ENCODE data around the gene GDF2.

GDF2 gene

DNA sequence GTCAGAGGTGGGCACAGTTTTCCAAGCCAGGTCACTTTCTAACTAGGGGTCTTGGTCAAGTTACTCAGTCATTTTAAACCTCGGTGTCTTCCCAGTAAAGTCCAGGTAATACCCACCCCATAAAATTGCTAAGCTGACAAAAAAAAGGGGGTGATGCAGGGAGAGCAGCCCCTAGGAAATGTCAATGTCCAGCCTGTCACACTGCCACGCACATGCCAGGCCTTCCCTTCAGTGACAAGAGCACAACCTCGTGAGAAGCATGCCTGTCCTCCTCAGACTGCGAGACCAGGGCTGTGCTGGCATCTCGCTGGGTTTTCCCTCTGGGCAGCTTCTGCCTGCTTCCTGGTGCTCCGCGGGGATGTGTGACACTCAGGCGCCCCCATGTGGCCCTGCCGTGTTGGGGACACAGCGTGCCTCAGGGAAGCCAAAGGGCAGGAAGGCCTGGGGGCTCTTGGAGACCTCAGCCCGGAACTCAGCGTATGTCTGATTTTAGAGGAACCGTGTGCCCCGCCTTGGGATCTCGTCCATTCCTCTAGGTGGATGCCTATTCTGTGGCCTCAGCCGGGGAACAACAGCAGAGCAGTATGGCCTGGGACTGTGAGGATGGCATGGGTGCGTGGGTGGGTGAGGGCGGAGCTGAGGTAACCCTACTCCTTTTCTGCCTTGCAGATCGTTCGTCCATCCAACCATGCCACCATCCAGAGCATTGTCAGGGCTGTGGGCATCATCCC is 10.2 kb upstream of the GDF2 start:
- DNase-seq (ENCODE audit: low read depth): no peak

DNA sequence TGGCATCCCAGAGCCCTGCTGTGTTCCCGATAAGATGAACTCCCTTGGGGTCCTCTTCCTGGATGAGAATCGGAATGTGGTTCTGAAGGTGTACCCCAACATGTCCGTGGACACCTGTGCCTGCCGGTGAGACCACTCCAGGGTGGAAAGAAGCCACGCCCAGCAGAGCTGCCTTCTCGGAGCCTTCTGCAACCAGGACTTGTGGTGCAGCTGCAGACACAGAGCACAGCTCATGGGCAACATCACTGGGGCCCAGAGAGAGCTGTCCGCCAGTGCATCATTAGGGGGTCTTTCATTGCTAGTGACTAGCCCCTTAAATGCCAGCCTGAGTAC is 9.6 kb upstream of the GDF2 start:
- no peak for DNase-seq (ENCODE audit: low read depth)

DNA sequence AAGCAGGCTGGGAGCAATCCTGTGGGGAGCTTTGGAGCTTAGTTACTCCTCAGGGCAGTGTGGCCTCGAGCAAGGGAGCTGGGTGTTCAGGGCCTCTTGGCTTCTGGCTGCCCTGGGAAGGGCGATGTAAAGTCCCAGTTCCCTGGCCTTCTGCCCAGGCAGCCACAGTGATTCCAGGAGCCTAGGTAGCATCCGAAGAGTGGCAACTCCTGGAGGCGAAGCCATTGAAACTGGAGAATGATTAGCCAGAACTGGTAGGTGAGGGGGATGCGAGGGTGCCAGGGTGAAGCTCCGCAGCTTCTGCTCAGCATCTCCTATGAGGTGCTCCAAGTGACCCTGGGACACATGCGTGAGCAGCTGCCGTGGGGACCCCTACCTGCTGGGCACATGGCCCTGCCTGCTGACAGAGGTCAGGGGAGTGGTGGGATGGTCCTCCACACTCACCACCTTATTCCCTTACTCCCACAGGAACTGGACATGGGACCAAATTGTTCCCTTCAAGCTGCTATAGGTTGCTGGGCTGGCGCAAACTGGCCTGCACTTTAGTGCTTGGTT is 7.8 kb upstream of the GDF2 start:
- no peak for DNase-seq (ENCODE audit: low read depth)

DNA sequence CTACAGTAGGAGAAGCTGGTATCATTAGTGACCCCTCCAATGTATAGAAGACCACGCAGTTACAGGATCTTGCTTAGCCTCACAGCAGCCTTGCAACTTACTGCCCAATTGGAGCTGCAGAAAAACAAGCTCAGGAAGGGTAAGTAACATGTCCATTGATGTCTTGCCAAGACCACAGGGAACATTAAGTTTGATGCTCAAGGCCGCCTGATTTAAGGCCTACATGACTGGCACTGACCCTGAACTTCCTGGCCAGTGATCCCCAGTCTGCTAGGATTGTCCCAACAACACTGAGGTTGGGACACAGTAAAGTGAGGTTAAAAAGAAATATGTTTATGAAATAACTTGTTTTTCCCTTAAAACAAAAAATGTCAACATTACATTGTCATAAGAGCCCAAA is 6.8 kb upstream of the GDF2 start:
- no peak for DNase-seq (ENCODE audit: low read depth)

DNA sequence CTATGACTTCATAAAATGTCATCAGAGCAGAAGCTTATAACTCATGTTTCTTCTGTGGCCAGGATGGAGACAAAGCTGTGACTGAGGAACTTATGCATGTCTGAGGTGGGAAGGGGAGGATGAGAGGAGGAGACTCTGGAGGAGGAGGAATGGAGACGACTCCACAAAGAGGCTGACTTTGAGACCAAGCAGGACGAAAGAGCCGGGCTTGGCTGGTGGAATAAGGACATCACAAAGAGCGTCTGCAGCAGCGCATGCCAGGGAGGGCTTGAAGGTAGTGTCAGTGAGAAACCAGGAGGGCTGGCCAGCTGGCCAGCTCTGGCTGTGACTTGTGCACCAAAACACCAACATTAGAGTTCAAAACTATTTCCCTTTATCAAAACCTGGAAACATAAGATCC is 6.1 kb upstream of the GDF2 start:
- DNase-seq (ENCODE audit: low read depth): no peak

DNA sequence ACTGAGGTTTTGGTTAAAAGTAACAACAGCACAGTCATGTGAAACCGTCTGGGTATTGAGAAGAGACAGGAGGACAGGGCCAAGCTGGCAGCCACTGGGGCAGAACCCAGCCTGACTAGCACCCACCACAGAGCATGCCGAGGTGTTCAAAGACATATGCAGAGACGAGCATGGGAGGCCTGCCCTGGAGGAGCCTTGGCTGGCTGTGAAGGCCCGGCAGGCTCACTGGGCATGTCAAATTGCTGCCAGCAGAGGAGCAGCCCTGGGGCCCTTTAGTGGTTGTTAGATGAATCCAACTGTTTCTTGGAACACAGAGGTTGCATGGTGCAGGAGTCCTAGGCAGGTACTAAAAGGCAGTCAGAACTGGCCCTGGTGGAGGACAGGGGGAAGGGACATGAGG is 5.0 kb upstream of the GDF2 start:
- no peak for DNase-seq (ENCODE audit: low read depth)

DNA sequence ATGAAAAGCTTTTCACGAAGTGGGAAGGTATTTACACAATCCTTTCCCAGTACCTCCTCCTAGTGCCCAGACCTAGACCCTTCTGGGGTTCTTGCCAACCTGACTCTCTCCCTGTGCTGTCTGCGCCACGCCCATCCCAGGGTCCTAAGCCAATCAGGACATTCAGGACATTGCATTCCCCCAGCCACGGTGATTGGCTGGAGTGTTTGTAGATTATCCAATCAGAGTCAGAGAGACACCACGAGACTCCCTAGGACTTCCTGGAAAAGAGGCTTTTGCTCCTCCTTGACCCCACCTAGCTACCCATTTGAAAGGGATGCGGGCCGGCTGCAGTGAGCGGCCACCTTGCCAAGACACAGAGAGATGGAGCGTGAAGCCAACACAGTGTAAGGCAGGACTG is 3.5 kb upstream of the GDF2 start:
- no peak for DNase-seq (ENCODE audit: low read depth)

DNA sequence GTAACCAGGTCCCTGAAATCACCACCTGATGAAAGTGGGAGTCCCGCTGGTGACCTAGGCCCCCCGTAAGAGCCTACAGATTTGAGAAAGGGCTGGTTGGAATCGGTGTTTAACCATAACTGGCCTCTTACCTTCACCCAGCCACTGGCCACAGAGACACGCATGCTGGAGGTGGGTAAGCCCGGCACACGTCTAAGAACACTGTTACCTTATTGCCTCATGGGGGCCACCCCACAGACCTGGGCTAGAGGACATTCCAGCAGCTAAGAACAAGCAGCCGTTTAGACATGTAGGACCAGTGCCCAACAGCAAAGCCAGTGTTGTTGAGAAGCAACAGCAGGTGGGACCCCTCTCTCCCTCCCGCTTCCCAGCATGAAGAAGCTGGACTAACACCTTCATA is 2.5 kb upstream of the GDF2 start:
- no peak for DNase-seq (ENCODE audit: low read depth)

DNA sequence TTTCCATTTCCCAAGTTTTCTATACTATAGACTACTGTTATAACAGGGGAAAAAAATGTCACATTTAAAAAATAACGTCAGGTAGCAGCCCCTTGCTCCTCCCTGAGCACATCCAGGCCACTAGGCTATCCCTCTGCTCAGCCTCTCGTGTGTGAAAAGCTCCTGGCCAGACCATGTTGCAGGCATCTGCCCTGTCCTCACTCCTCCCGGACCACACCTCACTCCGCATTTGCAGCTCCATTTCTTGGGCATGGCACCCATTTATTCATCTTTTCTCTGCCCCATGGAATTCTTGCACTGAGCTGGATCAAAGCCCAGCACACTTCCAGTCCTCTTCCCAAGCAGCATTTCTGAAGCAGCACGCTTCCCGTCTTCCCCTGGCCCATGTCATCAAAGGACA is 1.4 kb upstream of the GDF2 start:
- no peak for DNase-seq (ENCODE audit: low read depth)

DNA sequence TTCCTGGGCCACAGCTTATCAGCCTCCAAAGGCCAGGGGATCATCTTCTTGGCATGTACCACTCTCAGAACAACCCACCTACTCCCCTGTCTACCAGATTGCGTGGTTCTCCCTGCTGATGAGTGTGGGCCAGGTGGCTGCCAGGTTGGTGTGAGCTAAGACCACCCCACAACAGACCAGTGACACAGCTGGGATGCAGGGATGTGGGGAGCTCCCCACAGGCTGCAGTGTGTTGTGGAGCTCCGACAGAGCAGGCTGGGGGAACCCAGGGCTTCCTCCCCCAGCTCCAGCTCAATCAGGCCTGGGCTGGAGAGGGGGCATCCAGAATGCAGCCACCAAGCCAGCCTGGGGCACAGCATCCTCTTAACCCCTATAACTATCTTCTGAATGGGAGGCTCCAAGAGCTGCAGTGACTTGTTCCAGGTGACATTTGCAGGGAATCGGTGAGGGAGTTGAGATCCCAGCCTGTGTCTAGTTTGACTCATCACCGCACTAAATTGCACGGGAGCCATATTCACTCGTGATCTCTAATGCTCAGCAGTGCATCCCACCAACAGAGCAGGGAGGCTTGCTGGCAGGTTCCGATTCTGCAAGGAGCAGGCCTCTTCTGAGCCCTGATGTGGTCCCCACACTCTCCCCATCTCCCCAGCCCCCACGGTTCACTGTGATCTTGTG is 596 bp upstream of the GDF2 start:
- no peak for DNase-seq (ENCODE audit: low read depth)

DNA sequence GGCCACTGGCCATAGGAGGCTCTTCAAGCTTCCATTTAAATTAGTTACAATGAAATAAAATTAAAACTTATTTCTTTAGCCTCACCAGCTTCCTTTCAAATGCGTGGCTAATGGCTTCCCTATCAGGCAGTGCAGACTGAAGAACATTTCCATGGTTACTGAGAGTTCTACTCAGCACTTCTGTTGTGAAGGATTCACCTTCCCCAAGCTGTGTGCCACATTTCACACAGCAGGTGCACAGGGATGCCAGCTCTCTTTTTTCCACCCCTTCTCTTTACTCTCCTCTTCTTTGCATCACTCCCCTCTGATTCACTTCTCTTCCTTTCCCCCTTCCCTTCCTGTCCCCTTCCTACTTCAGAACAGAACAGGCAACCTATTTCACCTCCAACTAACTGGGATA is 833 bp downstream of the GDF2 start:
- no peak for DNase-seq (ENCODE audit: low read depth)

DNA sequence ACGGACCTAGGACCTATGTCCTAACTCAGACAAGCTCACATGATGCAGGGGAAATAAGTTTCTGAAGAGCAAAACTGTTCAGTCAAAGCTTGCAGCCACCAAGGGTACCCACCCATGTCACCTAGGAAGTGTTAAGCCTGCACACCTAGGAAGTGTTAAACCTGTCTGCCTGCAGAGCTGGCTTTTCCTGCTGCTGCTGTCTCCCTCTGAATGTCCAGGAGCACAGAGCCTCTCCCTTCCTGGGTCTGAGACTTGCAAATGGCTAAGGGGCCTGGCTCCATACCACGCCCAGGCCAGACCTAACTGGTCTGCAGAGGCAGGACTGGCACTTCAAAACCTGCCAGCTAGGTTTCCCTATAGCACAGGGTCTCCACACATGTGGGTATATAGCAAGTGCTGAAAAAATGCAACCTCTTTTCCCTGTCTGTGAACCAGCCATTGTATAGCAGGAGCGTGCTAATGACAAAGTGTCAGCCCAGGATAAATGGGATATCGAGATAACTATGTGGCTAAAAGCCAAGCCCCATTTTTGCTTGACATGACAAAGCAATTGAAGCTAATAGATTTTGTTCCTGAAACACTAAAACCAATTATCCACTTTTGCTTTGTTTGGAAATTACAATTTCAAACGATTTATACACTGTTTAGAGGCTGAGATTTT is 1.5 kb downstream of the GDF2 start:
- DNase-seq (ENCODE audit: low read depth): no peak

DNA sequence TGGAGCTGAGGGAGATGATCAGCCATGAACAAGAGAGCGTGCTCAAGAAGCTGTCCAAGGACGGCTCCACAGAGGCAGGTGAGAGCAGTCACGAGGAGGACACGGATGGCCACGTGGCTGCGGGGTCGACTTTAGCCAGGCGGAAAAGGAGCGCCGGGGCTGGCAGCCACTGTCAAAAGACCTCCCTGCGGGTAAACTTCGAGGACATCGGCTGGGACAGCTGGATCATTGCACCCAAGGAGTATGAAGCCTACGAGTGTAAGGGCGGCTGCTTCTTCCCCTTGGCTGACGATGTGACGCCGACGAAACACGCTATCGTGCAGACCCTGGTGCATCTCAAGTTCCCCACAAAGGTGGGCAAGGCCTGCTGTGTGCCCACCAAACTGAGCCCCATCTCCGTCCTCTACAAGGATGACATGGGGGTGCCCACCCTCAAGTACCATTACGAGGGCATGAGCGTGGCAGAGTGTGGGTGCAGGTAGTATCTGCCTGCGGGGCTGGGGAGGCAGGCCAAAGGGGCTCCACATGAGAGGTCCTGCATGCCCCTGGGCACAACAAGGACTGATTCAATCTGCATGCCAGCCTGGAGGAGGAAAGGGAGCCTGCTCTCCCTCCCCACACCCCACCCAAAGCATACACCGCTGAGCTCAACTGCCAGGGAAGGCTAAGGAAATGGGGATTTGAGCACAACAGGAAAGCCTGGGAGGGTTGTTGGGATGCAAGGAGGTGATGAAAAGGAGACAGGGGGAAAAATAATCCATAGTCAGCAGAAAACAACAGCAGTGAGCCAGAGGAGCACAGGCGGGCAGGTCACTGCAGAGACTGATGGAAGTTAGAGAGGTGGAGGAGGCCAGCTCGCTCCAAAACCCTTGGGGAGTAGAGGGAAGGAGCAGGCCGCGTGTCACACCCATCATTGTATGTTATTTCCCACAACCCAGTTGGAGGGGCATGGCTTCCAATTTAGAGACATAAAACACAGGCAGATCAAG is 3.3 kb downstream of the GDF2 start:
- no peak for DNase-seq (ENCODE audit: low read depth)

DNA sequence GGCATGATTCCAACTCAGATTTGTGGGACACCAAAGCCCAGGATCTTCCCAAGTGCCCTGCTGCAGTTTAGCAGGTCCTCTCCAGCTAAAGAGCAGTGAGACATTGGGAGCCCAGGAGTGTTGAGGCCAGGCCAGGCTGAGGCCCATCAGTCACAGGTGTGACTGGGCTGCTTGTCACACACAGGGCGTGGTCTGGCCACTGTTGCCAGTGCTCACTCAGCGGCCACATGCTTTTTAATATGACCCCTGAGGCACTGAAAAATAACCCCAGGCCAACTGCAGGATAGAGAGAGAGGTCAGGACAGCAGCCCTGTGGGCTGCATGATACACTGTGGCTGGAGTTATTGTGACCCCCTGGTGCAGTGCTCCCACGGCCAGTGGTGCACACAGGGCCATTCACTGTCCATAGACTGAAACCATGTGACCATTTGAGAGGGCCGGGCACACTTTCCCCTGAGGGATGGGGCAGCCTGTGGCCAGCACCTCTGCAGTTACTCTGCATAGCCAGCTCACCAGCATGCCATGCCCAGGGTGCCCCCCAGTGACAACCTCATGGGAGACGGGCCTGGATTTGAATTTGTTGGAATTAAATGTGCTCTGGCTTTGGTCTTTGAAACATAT is 4.2 kb downstream of the GDF2 start:
- no peak for DNase-seq (ENCODE audit: low read depth)

DNA sequence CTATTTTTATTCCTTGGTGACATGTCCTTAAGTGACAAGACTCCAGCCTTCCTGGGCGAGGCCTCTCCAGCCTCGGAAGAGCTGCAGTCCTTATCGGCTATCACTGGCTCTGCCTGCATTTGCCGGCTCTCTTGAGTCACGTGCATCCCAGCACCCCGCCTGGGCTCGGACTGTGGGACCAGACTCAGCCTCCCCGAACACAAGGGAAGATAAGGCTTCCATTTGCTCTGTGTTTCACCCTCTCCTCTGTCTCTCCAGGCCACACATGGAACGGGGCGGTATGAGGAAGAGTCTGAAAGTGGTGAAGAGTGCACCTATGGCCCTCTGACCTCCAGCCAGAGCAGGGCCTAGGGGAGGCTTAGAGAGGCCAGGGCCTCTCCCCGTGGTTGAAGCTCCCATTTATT is 4.7 kb downstream of the GDF2 start:
- DNase-seq (ENCODE audit: low read depth): no peak

DNA sequence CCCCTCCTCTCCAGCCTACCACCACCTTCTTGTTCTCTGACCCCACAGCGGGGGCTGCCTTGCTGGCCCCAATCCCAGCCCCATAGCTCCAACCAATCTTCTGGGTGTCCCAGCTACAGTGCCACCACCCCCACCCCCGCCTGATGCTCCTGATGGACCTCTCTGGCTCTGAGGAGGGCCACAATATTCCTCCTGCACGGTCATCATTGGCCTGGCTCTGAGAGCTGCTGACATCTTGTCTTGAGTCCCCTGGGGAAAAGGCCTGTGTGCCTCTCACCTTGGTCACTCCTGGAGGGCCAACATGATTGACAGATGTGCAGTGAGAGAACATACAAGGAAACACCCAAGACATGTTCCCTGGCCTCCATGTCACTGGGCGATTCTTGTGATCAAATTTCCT is 7.6 kb downstream of the GDF2 start:
- no peak for DNase-seq (ENCODE audit: low read depth)

DNA sequence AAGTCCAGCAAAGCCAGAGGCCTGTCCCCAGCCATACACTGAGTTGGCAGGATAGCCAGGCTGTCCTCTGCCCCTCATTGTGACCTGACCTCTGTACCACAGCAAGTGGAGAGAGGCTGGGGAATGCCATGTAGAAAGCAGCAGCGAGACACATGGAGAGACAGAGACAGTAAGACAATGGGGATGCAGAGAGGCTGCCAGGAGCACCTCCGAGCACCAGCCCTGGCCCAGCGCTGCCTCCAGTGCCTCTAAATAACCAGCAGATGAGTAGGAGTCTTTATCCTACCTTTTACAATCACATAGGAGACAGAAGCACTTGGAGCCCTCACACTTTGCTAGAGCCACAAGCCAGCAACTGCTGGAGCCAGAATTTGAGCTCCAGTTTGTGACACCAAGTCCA is 8.1 kb downstream of the GDF2 start:
- no peak for DNase-seq (ENCODE audit: low read depth)

DNA sequence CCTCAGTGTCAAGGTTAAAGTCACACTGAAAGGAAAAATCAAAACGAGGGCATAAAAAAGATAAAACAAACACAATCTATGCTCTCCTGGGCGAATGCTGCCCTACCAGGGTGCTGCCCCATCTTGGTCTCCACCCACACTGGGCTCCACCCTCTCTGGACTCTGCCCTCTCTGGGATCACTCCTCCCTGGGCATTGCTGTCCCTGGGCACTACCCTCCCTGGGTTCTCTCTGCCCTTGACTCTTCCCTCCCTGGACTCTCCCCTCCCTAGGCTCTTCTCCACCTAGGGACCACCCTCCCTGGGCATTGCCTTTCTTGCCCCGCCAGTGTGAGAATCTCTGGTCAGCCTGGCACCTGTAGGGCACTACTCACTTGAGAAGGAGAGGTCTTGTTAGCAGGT is 8.6 kb downstream of the GDF2 start:
- no peak for DNase-seq (ENCODE audit: low read depth)

DNA sequence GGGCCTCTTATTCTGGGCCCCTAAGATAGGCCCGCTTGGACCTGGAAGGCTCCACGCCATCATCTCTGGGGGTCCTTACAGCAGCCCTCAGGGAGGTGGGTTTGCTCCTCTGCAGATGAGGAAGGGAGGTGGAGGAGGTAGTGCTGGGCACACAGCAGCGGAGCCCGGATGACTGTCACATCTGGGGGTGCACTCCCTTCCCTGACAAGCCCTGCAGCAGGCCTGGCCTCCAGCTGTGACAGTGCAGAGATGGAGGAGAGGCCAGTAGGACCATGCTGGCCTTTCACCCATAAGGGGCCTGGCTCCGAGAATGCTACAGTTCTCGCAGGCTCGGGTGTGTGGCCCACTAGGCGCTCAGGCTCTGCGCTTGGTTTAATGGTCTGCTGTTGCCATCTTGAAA is 9.2 kb downstream of the GDF2 start:
- DNase-seq (ENCODE audit: low read depth): no peak

DNA sequence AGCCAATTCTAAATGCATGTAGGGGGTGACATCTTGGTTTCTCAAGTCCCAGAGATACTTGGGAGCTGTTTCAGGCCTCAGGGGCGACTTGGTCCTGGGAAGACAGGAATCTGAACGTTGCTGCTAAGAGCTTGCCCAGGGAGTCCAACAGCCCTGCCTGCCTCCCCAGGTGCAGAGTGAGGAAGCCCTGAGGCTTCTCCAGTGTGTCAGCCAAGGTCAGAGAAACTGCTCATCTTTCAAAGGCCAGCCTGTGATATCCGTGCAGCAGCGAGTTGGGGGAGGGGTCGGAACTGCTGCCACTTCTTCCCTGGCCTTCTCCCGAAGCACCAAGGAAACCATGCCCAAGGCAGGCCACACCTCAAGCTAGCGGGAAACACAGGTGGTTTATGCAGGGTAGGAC is 9.7 kb downstream of the GDF2 start:
- DNase-seq (ENCODE audit: low read depth): no peak

DNA sequence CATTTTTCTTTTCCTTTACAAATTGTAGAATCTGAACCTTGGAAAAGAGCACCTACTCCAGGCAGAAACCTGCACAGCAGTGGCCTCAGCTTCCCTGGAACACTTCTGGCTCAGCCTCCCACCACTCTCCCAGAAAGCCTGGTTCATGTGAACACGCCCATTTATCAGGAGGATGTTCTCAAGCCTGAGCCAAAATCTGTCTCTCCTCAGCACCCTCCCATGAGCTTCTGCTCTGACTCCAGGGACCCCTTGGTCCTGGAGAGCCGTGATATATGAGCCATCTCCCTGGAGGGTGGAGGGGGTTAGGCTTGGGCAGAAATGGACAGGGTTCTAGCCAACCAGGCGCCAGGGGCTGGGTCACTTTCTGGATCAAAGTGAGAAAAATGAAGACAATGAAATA is 10.1 kb downstream of the GDF2 start:
- no peak for DNase-seq (ENCODE audit: low read depth)

DNA sequence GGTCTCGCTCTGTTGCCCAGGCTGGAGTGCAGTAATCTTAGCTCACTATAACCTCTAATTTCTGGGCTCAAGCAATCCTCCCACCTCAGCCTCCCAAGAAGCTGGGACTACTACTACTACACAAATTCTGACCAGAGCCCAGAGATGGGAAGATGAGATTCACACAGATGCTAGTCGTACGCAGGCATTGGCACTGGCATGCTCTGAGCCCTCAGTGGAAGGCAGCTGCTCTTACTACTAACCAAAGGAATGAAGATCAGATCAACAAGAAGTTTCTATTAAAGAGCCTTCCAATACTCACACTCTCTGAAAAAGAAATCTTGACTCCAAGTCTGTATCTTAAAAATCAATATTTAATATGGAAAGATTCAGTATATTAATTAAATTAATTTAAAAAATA is 10.7 kb downstream of the GDF2 start:
- DNase-seq (ENCODE audit: low read depth): no peak

Data from HS-5 (cell line).